Activated naive CD4-positive, alpha-beta T cell treated with anti-CD3 and anti-CD28 coated beads, Interleukin-2, amount 50 U/mL, for 72 hours (primary cell): ENCODE measurements around the gene TBC1D3B. TPM values are rescaled to one million over a fixed set of nuclear protein-coding genes. Genes with fewer than 3 reads are reported as not detected.
A peak's percentile ranks its signal among the peaks of the same experiment; 100 is the strongest.

ENCODE experiments used
- ATAC-seq, 2 donors: fragments of 150-1000 bp; cut with Tn5 transposase; 2 replicates each; pipeline ENCODE4 v1.10.0; 2021; ENCODE audit warnings: mild to moderate bottlenecking in 2 of 2, moderate library complexity in 2 of 2
- DNase-seq, 2 donors: peaks; one replicate each; pipeline ENCODE4 v3.0.0; 2021 to 2022; ENCODE audit warnings: low spot score in 2 of 2
- H3K27ac Mint-ChIP-seq, 2 donors: one replicate each; pipeline ENCODE4 v1.8.0; 2022; ENCODE audit warnings: mild to moderate bottlenecking in 2 of 2, mixed read lengths in 2 of 2
- H3K36me3 Mint-ChIP-seq, 2 donors: one replicate each; pipeline ENCODE4 v1.8.0; 2022; ENCODE audit warnings: mixed read lengths in 2 of 2
- H3K9me3 Mint-ChIP-seq, 2 donors: one replicate each; pipeline ENCODE4 v1.8.0; 2022; ENCODE audit warnings: mixed read lengths in 2 of 2
- total RNA-seq, 2 donors: library from RNA; stranded (reverse); gene quantifications; one replicate each; pipeline ENCODE4 v1.2.3, GENCODE V29; 2022

Gene TBC1D3B
- total RNA-seq, 2 donors from 2014 or later, result 4.3 to 7.6 TPM

- Mint-ChIP-seq H3K27ac (no peak overlapping the region), H3K36me3 (no peaks in the 10 kb centered on the region)
- peak; percentile 81 to 89 for ATAC-seq
Observed at GRCh38 chr17:36148559-36149295, 27.7 kb downstream of the TBC1D3B start.

GRCh38 chr17:36147601-36148000, 28.8 kb downstream of the TBC1D3B start:
- Mint-ChIP-seq H3K36me3 (no peaks in the 10 kb centered on the region), H3K9me3 (no peaks in the 10 kb centered on the region), H3K27ac (no peak overlapping the region)
- no peak for ATAC-seq
- DNase-seq, result no peak

More at GRCh38 chr17:36148559-36149295, 27.7 kb downstream of the TBC1D3B start:
- no peaks in the 10 kb centered on the region for H3K9me3 Mint-ChIP-seq
- peak; percentile 66 to 72 for DNase-seq

- H3K9me3 Mint-ChIP-seq, result no peaks in the 10 kb centered on the region
- no peak for ATAC-seq
- no peak for DNase-seq
- H3K36me3 Mint-ChIP-seq, result no peaks in the 10 kb centered on the region
- H3K27ac Mint-ChIP-seq, result no peak overlapping the region
Observed at GRCh38 chr17:36144981-36145729, 31.3 kb downstream of the TBC1D3B start.

GRCh38 chr17:36144014-36144413, 32.4 kb downstream of the TBC1D3B start:
- no peak overlapping the region for H3K27ac Mint-ChIP-seq
- no peak for ATAC-seq
- H3K9me3 Mint-ChIP-seq, result no peaks in the 10 kb centered on the region
- no peaks in the 10 kb centered on the region for H3K36me3 Mint-ChIP-seq
- no peak for DNase-seq

DNA sequence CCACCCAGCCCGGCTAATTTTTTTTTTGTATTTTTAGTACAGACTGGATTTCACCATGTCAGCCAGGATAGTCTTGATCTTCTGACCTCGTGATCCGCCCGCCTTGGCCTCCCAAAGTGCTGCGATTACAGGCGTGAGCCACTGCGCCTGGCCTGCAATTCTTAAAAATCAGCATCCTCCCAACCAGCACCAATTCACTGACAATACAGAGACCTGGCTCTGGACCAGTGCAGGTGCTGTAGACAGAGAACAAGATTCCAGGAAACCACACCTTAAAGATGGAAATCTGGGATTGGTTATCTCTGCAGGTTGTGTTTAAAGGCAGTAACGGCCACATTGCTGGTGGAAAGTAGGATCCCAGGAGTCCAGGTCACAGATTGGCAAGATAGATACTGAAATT, 33.6 kb downstream of the TBC1D3B start:
- no peak for ATAC-seq
- Mint-ChIP-seq H3K27ac (no peak overlapping the region), H3K9me3 (peaks cover 0 to 5% of the 10 kb centered on the region in 2 donors), H3K36me3 (no peaks in the 10 kb centered on the region)
- DNase-seq, result no peak

DNA sequence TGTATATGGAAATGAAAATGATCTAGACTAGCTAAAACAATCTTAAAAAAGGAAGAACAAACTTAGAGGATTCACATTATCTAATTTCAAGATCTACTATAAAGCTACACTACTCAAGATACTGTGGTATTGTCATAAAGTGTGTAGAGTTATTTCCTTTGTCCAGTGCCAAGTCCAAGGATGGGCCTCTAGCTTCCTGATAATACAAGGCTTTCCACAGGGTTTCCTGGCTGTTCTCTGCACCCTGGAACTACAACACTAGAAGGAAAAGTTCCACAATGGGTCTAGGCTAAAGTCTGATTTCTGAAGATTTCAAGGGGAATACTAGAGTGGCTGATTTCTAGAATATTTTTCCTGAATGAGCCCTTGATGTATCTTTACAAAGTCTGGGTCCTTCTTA, 34.2 kb downstream of the TBC1D3B start:
- Mint-ChIP-seq H3K36me3 (no peaks in the 10 kb centered on the region), H3K27ac (no peak overlapping the region), H3K9me3 (peaks cover 0 to 6% of the 10 kb centered on the region in 2 donors)
- DNase-seq, result no peak
- ATAC-seq, result no peak

DNA sequence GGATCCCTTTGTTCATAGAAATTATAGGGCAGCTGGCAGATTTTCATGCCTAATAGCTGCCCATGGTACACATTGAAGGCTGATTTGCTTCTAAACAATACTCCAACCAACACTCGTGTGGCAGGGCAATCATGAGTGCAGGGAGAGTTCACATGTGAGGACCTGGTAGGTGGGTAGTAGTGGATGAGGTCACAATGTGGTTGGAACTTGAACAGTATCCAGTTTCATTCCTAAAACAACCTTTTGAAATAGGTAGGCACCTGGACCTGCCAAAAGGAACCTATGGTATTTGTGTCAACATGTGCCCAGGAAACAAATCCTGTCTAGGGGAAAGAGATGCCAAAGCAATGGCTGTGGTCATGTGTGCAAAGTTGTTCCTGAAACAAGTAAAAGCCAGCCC, 40.0 kb downstream of the TBC1D3B start:
- H3K36me3 Mint-ChIP-seq, result no peaks in the 10 kb centered on the region
- no peak for DNase-seq
- peaks cover 0 to 6% of the 10 kb centered on the region in 2 donors for H3K9me3 Mint-ChIP-seq
- no peak for ATAC-seq
- H3K27ac Mint-ChIP-seq, result no peak overlapping the region

DNA sequence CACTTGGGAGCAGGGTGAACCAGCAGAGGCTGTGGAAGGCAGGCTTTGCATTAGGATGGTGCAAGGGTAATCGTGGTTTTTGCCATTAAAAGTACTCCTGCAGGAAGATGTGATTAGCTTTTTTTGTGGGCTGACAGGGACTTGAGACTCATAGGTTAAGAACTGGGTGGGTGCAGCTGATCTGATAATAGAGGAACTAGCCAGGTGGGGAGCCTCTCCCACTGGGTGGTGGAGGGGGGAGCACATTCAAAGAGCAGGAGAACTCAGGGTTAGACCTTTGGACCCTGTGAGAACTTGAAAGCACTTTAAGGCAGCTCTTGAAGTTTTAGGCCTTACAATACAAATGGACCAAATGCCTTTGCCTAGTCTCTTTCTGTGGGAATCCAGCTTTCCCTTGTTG, 40.4 kb downstream of the TBC1D3B start:
- Mint-ChIP-seq H3K36me3 (no peaks in the 10 kb centered on the region), H3K27ac (no peak overlapping the region), H3K9me3 (peaks cover 0 to 6% of the 10 kb centered on the region in 2 donors)
- ATAC-seq (no peak), DNase-seq (no peak)

- DNase-seq, result no peak
- H3K36me3 Mint-ChIP-seq, result no peaks in the 10 kb centered on the region
- peaks cover 0 to 6% of the 10 kb centered on the region in 2 donors for H3K9me3 Mint-ChIP-seq
- ATAC-seq, result no peak
- H3K27ac Mint-ChIP-seq, result no peak overlapping the region
Observed at GRCh38 chr17:36135465-36135864, 41.0 kb downstream of the TBC1D3B start.

DNA sequence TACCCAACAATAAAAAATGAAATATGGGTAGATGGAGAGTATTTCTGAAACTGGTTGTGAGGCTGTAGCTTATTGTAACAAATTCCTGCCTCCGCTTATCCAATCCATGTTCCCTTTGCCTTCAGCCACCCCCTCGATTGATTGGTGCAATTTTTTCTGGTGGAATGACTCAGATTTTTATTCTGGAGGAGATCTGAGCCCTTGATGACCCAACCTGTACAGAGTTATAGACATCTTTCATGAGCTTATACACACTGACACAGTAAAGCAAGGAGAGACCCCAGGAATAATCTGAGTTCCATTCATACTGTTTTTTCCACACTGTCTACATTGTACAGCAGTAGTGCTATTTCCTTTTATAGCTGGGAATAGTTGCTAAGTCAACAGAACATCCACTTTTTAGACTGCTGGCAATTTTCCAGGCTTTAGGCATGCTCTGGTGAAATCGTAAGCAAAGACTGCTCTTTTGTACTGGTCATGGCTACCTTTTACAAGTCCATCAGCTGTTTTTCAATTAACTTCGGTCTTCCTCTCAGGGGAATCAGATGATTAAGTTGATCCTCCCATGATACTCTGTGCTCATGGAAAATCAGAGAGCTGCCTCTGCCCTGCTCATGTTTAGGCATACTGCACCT, 42.7 kb downstream of the TBC1D3B start:
- no peak for ATAC-seq
- H3K27ac Mint-ChIP-seq, result no peak overlapping the region
- H3K9me3 Mint-ChIP-seq, result peaks cover 0 to 6% of the 10 kb centered on the region in 2 donors
- H3K36me3 Mint-ChIP-seq, result no peaks in the 10 kb centered on the region
- no peak for DNase-seq

- Mint-ChIP-seq H3K9me3 (peaks cover 0 to 4% of the 10 kb centered on the region in 2 donors), H3K36me3 (peaks cover 0 to 2% of the 10 kb centered on the region in 2 donors), H3K27ac (no peak overlapping the region)
- ATAC-seq, result no peak
- no peak for DNase-seq
Observed at GRCh38 chr17:36132421-36132831, 44.0 kb downstream of the TBC1D3B start.

GRCh38 chr17:36131931-36132330, 44.5 kb downstream of the TBC1D3B start:
- no peak for DNase-seq
- Mint-ChIP-seq H3K36me3 (peaks cover 0 to 7% of the 10 kb centered on the region in 2 donors), H3K9me3 (peaks cover 0 to 4% of the 10 kb centered on the region in 2 donors), H3K27ac (no peak overlapping the region)
- ATAC-seq, result no peak

DNA sequence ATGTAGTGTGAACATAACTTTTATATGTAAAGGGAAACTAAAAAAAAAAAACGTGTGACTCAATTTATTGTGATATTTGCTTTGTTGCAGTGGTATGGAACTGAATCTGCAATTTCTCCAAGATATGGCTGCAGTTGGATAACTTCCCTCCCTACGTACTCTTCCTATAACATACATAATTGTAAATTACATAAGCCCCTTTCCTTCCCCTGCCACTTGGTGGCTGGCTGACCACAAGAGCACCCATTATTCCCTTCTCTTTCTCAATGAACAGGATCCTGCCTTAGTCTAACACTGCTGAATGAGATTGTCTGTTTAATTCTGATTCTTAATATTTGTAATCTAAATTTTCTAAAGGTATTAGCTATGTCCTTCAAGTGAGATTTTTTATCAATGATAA, 45.0 kb downstream of the TBC1D3B start:
- Mint-ChIP-seq H3K36me3 (peaks cover 0 to 9% of the 10 kb centered on the region in 2 donors), H3K9me3 (peaks cover 0 to 4% of the 10 kb centered on the region in 2 donors), H3K27ac (no peak overlapping the region)
- DNase-seq (no peak), ATAC-seq (no peak)

DNA sequence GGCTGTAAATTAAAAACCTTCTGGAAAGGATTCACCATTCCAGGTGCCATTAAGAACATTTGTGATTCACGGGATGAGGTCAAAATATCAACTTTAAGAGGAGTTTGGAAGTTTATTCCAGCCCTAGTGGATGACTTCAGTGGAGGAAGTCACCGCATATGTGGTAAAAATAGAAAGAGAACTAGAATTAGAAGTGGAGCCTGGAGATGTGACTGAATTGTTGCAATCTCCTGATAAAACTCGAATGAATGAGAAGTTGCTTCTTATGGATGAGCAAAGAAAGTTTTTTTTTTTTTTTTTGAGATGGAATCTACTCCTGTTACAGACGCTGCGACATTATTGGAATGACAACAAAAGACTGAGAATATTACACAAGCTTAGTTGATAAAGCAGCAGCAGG, 46.1 kb downstream of the TBC1D3B start:
- no peak for DNase-seq
- peaks cover 8 to 14% of the 10 kb centered on the region in 2 donors for H3K9me3 Mint-ChIP-seq
- ATAC-seq, result no peak

DNA sequence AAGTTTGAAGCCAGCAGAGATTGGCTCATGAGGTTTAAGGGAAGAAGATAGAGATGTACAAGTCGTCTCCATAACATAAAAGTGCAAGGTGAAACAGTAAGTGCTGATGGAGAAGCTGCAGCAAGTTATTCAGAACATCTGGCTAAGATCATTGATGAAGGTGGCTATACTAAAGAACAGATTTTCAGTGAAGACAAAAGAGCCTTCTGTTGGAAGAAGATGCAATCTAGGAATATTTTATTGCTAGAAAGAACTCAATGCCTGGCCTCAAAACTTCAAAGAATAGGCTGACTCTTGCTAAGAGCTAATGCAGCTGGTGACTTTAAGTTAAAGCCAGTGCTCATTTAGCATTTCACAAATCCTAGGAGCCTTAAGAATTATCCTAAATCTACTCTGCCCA, 46.8 kb downstream of the TBC1D3B start:
- DNase-seq (no peak), ATAC-seq (no peak)
- H3K9me3 Mint-ChIP-seq, result peaks cover 8 to 14% of the 10 kb centered on the region in 2 donors
- H3K27ac Mint-ChIP-seq, result no peak overlapping the region
- peaks cover 6 to 24% of the 10 kb centered on the region in 2 donors for H3K36me3 Mint-ChIP-seq

More for the DNA sequence above, 46.1 kb downstream of the TBC1D3B start:
- Mint-ChIP-seq H3K36me3 (peaks cover 6 to 19% of the 10 kb centered on the region in 2 donors), H3K27ac (no peak overlapping the region)

GRCh38 chr17:36128411-36128978, 47.9 kb downstream of the TBC1D3B start:
- DNase-seq (no peak), ATAC-seq (no peak)
- peaks cover 8 to 14% of the 10 kb centered on the region in 2 donors for H3K9me3 Mint-ChIP-seq
- H3K27ac Mint-ChIP-seq, result no peak overlapping the region
- H3K36me3 Mint-ChIP-seq, result peaks cover 6 to 24% of the 10 kb centered on the region in 2 donors

GRCh38 chr17:36127911-36128310, 48.5 kb downstream of the TBC1D3B start:
- no peak for DNase-seq
- peaks cover 6 to 24% of the 10 kb centered on the region in 2 donors for H3K36me3 Mint-ChIP-seq
- peaks cover 8 to 14% of the 10 kb centered on the region in 2 donors for H3K9me3 Mint-ChIP-seq
- no peak for ATAC-seq
- no peak overlapping the region for H3K27ac Mint-ChIP-seq
